ENCODE results near the gene CSDE1. TPM values are rescaled to one million over a fixed set of nuclear protein-coding genes. Genes with fewer than 3 reads are reported as not detected.

CSDE1 gene
- total RNA-seq, 3 donors from 2014 or later (not counting 1 experiment from before 2014, with no cell fraction given), result 461 to 473 (median 470) TPM

DNA sequence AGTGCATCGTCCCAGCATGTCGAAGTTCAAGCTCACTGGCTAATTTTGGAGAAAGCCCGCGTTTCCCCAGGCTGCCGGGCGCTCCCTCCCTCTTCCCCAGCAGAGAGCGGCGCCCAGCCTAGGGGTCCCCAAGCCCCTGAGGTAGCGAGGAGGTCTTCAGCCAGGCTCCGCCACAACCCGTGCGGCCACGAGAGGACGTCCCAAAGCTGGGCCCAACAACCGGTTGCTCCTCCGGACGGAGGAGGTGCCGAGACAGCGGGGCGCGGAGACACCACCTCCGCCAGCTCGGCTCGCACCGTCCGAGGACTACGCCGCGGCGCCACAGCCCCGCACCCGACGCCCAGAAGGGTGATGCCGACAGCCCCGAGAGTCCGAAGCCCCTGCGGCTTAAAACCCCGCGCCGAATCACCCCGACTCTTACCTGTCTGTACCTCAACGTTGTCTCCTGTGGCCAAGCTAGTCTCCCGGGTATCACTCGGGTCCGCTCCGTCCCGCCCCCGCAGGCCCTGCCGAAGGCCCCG is 88.2 kb downstream of the CSDE1 start, which contains the start of gene DENND2C:
Gene DENND2C, minus strand, starts transcription at position 488 of the 521 bp plus-strand sequence. CDS start 44,065 bp downstream, outside the sequence.
- H3K27me3 Mint-ChIP-seq (ENCODE audit: low read depth in 2 of 2), result peaks cover 28% of the 10 kb centered on the region in 2 donors
- peak within 1 kb of the TSS; percentile 57 for H3K27ac ChIP-seq (ENCODE audit: low read length)

DNA sequence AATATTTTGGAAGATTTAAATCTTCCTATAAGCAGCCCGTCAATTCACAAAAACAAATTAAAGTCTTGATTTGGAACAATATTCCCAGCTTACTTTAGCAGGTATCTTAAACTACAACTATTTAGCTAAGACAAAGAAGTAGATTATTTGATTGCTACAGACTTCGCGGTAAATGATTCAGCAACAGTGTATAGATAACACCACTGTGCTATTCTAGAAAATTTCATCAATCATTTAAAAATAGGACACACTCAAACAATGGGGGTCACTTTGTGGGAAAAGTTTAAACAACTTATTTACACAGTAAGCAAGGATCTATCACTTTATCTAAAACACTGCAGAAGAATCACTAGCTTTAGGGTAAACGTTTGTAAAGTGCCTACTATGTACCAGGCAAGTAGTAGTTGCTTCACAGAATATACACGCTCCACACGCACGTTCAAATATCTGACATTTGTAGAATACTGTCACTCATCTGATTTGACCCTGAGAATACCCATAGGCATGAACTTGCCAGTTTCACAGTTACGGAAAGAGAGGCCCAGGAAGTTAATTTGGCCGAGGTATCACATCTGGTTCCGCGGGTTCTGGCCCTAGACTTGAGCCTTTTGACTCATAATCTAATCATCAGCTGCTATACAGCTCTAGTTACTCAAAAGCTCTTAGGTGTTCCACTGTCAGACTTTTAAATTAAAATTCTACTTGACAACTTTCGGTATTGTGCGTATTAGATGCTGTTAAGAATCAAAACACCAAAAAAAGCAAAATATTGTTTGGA is 88.8 kb downstream of the CSDE1 start:
- Mint-ChIP-seq H3K36me3 (no peaks in the 10 kb centered on the region), H3K9me3 (no peaks in the 10 kb centered on the region), H3K27ac (peak overlapping the region in 1 of 2 donors; percentile 79), H3K27me3 (ENCODE audit: low read depth in 2 of 2) (peaks cover 22 to 23% of the 10 kb centered on the region in 2 donors), H3K4me3 (peak overlapping the region; percentile 91), H3K4me1 (peaks cover 6 to 9% of the 10 kb centered on the region in 2 donors)
- Histone ChIP-seq H3K4me3 (ENCODE audit: low read length) (peak overlapping the region; percentile 85), H3K9me3 (ENCODE audit: control insufficient read depth, insufficient read depth, low read length) (no peaks in the 10 kb centered on the region), H3K36me3 (ENCODE audit: control insufficient read depth, insufficient read depth, low read length) (no peaks in the 10 kb centered on the region), H3K27me3 (ENCODE audit: control insufficient read depth, insufficient read depth, low read length) (peaks cover 14% of the 10 kb centered on the region), H3K27ac (ENCODE audit: low read length) (no peak overlapping the region), H3K4me1 (ENCODE audit: control insufficient read depth, insufficient read depth, low read length) (peaks cover 13% of the 10 kb centered on the region)
- TF ChIP-seq, protein P1, sequence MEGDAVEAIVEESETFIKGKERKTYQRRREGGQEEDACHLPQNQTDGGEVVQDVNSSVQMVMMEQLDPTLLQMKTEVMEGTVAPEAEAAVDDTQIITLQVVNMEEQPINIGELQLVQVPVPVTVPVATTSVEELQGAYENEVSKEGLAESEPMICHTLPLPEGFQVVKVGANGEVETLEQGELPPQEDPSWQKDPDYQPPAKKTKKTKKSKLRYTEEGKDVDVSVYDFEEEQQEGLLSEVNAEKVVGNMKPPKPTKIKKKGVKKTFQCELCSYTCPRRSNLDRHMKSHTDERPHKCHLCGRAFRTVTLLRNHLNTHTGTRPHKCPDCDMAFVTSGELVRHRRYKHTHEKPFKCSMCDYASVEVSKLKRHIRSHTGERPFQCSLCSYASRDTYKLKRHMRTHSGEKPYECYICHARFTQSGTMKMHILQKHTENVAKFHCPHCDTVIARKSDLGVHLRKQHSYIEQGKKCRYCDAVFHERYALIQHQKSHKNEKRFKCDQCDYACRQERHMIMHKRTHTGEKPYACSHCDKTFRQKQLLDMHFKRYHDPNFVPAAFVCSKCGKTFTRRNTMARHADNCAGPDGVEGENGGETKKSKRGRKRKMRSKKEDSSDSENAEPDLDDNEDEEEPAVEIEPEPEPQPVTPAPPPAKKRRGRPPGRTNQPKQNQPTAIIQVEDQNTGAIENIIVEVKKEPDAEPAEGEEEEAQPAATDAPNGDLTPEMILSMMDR (IDR thresholded peaks at IDR 0.05), result no peak
- WGBS (ENCODE audit: insufficient coverage), result 45% methylated on average over 10 of the region's 13 CpGs
- intact Hi-C loops (cut with micrococcal nuclease), result no loop called here
- DNase-seq (peak in 1 of 2 donors; percentile 17), ATAC-seq (no peak)

More for the DNA sequence above, 88.2 kb downstream of the CSDE1 start, which contains the start of gene DENND2C:
- TF ChIP-seq, protein P1 (IDR thresholded peaks at IDR 0.05), result no peak
- Histone ChIP-seq H3K4me3 (ENCODE audit: low read length) (peak within 1 kb of the TSS; percentile 85), H3K36me3 (ENCODE audit: control insufficient read depth, insufficient read depth, low read length) (no peaks in the 10 kb centered on the region), H3K4me1 (ENCODE audit: control insufficient read depth, insufficient read depth, low read length) (peaks cover 13% of the 10 kb centered on the region), H3K27me3 (ENCODE audit: control insufficient read depth, insufficient read depth, low read length) (peaks cover 14% of the 10 kb centered on the region), H3K9me3 (ENCODE audit: control insufficient read depth, insufficient read depth, low read length) (no peaks in the 10 kb centered on the region)
- ATAC-seq, result peak; percentile 60 to 63 (median 62)
- intact Hi-C loops (cut with micrococcal nuclease), result loop anchor here (1.0 kb wide), 2 partner anchors 47 to 88 kb away; partner anchors contain the start of genes BCAS2 and NRAS
- H3K9me3 Mint-ChIP-seq, result no peaks in the 10 kb centered on the region
- H3K36me3 Mint-ChIP-seq, result no peaks in the 10 kb centered on the region
- H3K27ac Mint-ChIP-seq, result peak within 1 kb of the TSS in 1 of 2 donors; percentile 79
- peak within 1 kb of the TSS; percentile 91 for H3K4me3 Mint-ChIP-seq
- under 1% methylated on average over 50 of the region's 50 CpGs for WGBS (ENCODE audit: insufficient coverage)
- peaks cover 6 to 9% of the 10 kb centered on the region in 2 donors for H3K4me1 Mint-ChIP-seq
- DNase-seq, result no peak

DNA sequence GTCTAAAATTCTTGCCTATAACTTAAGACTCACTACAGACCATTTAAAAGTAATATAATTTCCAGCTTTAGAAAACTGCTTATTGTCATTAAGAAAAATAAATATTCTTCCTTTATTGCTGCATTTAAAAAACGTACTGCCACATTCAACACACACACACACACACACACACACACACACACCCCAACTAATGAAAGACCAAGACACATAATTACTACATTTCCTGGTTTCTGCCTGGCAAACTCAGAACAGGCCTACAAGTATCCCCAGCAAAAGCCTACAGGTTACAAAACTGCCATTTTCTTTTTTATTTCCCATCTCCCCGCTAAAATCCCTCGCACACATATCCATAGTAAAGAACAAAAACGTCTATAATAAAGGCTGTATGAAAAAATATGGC is 89.4 kb downstream of the CSDE1 start:
- no peaks in the 10 kb centered on the region for H3K36me3 ChIP-seq (ENCODE audit: control insufficient read depth, insufficient read depth, low read length)
- no peak overlapping the region for H3K4me3 ChIP-seq (ENCODE audit: low read length)
- H3K9me3 ChIP-seq (ENCODE audit: control insufficient read depth, insufficient read depth, low read length), result no peaks in the 10 kb centered on the region
- TF ChIP-seq, protein P1 (IDR thresholded peaks at IDR 0.05), result no peak
- H3K4me3 Mint-ChIP-seq, result peak overlapping the region; percentile 91
- no peak overlapping the region for H3K27ac Mint-ChIP-seq
- peaks cover 21 to 23% of the 10 kb centered on the region in 2 donors for H3K27me3 Mint-ChIP-seq (ENCODE audit: low read depth in 2 of 2)
- H3K4me1 Mint-ChIP-seq, result peaks cover 6 to 9% of the 10 kb centered on the region in 2 donors
- 100% methylated on average over 1 of the region's 4 CpGs for WGBS (ENCODE audit: insufficient coverage)
- DNase-seq (no peak), ATAC-seq (no peak)
- intact Hi-C loops (cut with micrococcal nuclease), result no loop called here
- no peaks in the 10 kb centered on the region for H3K9me3 Mint-ChIP-seq
- peaks cover 14% of the 10 kb centered on the region for H3K27me3 ChIP-seq (ENCODE audit: control insufficient read depth, insufficient read depth, low read length)
- H3K27ac ChIP-seq (ENCODE audit: low read length), result no peak overlapping the region
- H3K4me1 ChIP-seq (ENCODE audit: control insufficient read depth, insufficient read depth, low read length), result peaks cover 13% of the 10 kb centered on the region
- H3K36me3 Mint-ChIP-seq, result no peaks in the 10 kb centered on the region

Data from natural killer cell (primary cell).